NCI-H2107 (cell line): Measurements from ENCODE around the gene MYBPHL.

Experiments used
- DNase-seq: peaks from one replicate; lab custom pipeline; 2025; lab: John Stamatoyannopoulos, UW

The MYBPHL gene

GRCh38 chr1:109279615-109280278 is 27.1 kb downstream of the MYBPHL start:
- no peak for DNase-seq

- DNase-seq, result peak; percentile 42
Measured at GRCh38 chr1:109277434-109278204, 29.2 kb downstream of the MYBPHL start.

GRCh38 chr1:109275706-109276345 is 31.0 kb downstream of the MYBPHL start:
- DNase-seq, result no peak

- DNase-seq, result no peak
Measured at GRCh38 chr1:109274533-109275476, 32.0 kb downstream of the MYBPHL start.

GRCh38 chr1:109273570-109274288 is 33.1 kb downstream of the MYBPHL start:
- no peak for DNase-seq

- DNase-seq, result no peak
Measured at GRCh38 chr1:109272831-109273547, 33.8 kb downstream of the MYBPHL start.

- no peak for DNase-seq
Measured at GRCh38 chr1:109272021-109272799, 34.6 kb downstream of the MYBPHL start.

GRCh38 chr1:109271458-109271857 is 35.4 kb downstream of the MYBPHL start:
- DNase-seq, result no peak

GRCh38 chr1:109270623-109271317 is 36.0 kb downstream of the MYBPHL start:
- no peak for DNase-seq

- no peak for DNase-seq
Measured at GRCh38 chr1:109269981-109270622, 36.7 kb downstream of the MYBPHL start.

GRCh38 chr1:109269212-109269980 is 37.4 kb downstream of the MYBPHL start:
- DNase-seq, result no peak

- no peak for DNase-seq
Measured at GRCh38 chr1:109268431-109269211, 38.2 kb downstream of the MYBPHL start.

- no peak for DNase-seq
Measured at GRCh38 chr1:109267743-109268300, 39.0 kb downstream of the MYBPHL start.

- no peak for DNase-seq
Measured at GRCh38 chr1:109266965-109267364, 39.8 kb downstream of the MYBPHL start.

GRCh38 chr1:109265741-109266330 is 41.0 kb downstream of the MYBPHL start:
- no peak for DNase-seq

GRCh38 chr1:109265016-109265415 is 41.8 kb downstream of the MYBPHL start:
- no peak for DNase-seq
